ENCODE data around the gene ERC2. TPM values are rescaled to one million over a fixed set of nuclear protein-coding genes. Genes with fewer than 3 reads are reported as not detected.

The ERC2 gene
- total RNA-seq, 1 donor from 2014 or later = 3.4 TPM

- no peak for DNase-seq
Measured at GRCh38 chr3:55984626-55985025, 483.6 kb downstream of the ERC2 start.

- no peak for DNase-seq
Measured at GRCh38 chr3:55978953-55979352, 489.3 kb downstream of the ERC2 start.

GRCh38 chr3:55974421-55975165, 493.7 kb downstream of the ERC2 start:
- peak; percentile 32 for DNase-seq

GRCh38 chr3:55969634-55970033, 498.6 kb downstream of the ERC2 start:
- DNase-seq = no peak

- DNase-seq = no peak
Measured at GRCh38 chr3:55968331-55968730, 499.9 kb downstream of the ERC2 start.

GRCh38 chr3:55966566-55966965, 501.7 kb downstream of the ERC2 start:
- no peak for DNase-seq

- no peak for DNase-seq
Measured at GRCh38 chr3:55965776-55966175, 502.5 kb downstream of the ERC2 start.

- DNase-seq = peak; percentile 10
Measured at GRCh38 chr3:55964491-55964985, 503.7 kb downstream of the ERC2 start.

- DNase-seq = peak; percentile 26
Measured at GRCh38 chr3:55963601-55964000, 504.7 kb downstream of the ERC2 start.

GRCh38 chr3:55959471-55960080, 508.7 kb downstream of the ERC2 start:
- DNase-seq = no peak

- DNase-seq = peak; percentile 26
Measured at GRCh38 chr3:55958605-55959004, 509.7 kb downstream of the ERC2 start.

GRCh38 chr3:55955891-55956477, 512.3 kb downstream of the ERC2 start:
- DNase-seq = no peak

GRCh38 chr3:55951388-55951787, 516.9 kb downstream of the ERC2 start:
- DNase-seq = peak; percentile 37

GRCh38 chr3:55947406-55947805, 520.9 kb downstream of the ERC2 start:
- DNase-seq = peak; percentile 48

- no peak for DNase-seq
Measured at GRCh38 chr3:55946574-55947160, 521.6 kb downstream of the ERC2 start.

GRCh38 chr3:55942868-55943267, 525.4 kb downstream of the ERC2 start:
- no peak for DNase-seq

- DNase-seq = no peak
Measured at GRCh38 chr3:55939287-55939686, 529.0 kb downstream of the ERC2 start.

GRCh38 chr3:55937301-55937700, 531.0 kb downstream of the ERC2 start:
- no peak for DNase-seq

- DNase-seq = no peak
Measured at GRCh38 chr3:55936549-55937052, 531.7 kb downstream of the ERC2 start.

- no peak for DNase-seq
Measured at GRCh38 chr3:55935241-55935640, 533.0 kb downstream of the ERC2 start.

- DNase-seq = no peak
Measured at GRCh38 chr3:55934771-55935170, 533.5 kb downstream of the ERC2 start.

- no peak for DNase-seq
Measured at GRCh38 chr3:55929154-55929869, 539.0 kb downstream of the ERC2 start.
